DMS153 (cell line): ENCODE measurements around the gene ANGPTL2.
"Not testable (repeated sequence)": the region's sequence is repeated elsewhere in the genome, so short reads cannot be mapped to it uniquely, and the experiment has no call there.

ENCODE experiments used
- DNase-seq: peaks from one replicate; lab custom pipeline; 2025; lab: John Stamatoyannopoulos, UW

Gene ANGPTL2, protein sequence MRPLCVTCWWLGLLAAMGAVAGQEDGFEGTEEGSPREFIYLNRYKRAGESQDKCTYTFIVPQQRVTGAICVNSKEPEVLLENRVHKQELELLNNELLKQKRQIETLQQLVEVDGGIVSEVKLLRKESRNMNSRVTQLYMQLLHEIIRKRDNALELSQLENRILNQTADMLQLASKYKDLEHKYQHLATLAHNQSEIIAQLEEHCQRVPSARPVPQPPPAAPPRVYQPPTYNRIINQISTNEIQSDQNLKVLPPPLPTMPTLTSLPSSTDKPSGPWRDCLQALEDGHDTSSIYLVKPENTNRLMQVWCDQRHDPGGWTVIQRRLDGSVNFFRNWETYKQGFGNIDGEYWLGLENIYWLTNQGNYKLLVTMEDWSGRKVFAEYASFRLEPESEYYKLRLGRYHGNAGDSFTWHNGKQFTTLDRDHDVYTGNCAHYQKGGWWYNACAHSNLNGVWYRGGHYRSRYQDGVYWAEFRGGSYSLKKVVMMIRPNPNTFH

DNA sequence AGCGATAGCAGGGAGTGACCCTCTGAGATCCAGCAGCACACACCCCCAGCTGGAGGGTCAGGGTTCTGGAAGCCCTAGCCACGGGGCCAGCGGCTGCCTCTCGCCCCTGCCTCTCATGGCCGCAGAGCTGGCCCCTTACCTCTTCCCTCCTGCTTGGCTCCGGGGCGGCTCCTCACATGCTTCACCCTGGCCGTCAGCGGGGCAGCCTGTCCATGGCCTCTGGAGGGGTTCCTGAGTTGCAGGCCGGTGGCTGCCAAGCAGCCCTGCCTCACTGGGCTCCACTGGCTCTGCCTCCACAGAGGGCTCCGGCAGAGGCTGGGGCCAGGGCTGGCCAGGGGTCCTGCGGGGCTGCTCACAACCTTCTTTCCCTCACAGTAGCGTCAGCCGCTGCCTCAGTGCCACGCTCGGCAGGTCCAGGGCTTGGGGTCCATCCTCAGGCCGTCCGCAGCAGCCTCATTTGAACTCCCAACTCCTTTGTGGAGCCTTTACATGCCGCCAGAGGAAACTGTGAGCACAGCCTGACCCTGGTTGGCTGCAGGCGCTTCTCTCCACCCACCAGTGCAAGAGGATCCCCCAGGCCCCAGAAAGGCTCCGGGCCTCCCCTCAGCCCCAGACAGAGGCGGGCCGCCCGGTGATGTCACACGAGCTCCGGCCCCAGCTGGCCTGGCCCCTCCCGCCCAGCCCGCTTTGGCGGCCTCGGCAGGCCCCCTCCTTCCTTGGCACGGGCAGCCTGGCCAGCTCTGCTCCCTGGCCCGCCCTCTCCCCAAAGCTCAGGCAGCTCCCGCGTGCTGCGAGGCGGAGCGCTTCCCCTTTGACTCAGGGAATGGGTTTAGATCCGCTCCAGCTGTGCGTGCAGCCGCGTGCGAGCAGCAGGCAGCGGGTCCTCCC, at the start of gene ANGPTL2:
TSS of gene ANGPTL2 (minus strand) at position 460 of the 888 bp plus-strand sequence. CDS start 13,904 bp downstream, outside the sequence.
- peak; percentile 56 for DNase-seq

DNA sequence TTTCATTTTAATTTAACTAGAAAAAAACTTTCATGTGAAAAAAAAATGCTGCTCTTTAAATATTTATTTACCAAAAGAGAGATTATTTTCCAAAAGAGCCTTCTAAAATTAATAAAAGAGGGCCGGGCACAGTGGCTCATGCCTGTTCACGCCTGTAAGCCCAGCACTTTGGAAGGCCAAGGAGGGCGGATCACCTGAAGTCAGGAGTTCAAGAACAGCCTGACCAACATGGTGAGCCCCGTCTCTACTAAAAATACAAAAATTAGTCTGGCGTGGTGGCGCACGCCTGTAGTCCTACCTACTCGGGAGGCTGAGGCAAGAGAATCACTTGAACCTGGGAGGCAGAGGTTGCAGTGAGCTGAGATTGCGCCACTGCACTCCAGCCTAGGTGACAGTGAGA, 48.9 kb upstream of the ANGPTL2 start:
- not testable (repeated sequence) for DNase-seq

DNA sequence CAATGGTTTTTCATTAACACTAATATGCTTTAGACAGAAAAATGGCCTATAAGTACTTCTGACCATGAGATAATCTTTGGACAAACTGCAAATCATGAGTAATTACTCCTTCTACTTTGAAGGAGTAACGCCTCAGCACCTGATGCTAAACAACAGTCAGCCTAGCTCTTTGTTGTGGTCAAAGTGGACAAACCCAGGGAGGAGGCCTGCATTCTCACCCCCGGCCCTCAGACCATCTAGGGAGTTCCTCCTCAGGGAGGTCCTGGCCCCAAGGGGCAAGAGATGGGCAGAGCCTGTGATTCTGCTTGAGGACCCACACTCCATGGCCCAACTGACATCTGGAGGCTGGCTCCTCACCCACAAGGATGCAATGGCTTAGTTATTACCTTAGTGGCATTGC, 48.2 kb upstream of the ANGPTL2 start:
- no peak for DNase-seq

DNA sequence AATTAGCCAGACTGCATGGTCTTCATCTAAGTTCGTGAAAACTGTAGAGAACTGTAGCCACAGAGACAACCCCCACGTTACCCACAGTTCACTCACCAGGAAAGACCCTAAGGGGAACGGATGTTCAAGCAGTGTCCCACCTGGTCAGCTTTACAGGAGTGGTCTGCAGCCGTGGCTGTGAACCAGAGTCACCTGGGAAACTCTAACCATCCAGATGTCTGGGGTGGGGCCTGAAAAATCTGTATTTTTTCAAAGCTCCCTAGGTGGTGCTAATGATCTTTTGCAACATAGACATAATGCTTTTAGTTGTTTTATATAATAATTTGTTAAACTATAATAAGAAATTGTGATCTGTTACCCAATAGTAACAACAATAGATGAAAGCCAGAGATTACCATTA, 47.7 kb upstream of the ANGPTL2 start:
- no peak for DNase-seq

DNA sequence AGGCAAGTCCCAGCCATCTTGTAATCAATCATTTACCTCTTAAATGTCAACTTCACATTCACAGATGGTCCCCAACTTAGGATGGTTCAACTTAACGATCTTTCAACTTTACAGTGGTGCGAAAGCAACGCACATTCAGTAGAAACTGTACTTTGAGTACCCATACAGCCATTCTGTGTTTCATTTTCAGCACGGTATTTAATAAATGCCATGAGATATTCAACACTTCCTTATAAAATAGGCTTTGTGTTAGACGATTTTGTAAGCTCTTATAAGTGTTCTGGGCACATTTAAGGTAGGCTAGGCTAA, 47.1 kb upstream of the ANGPTL2 start:
- DNase-seq = no peak

DNA sequence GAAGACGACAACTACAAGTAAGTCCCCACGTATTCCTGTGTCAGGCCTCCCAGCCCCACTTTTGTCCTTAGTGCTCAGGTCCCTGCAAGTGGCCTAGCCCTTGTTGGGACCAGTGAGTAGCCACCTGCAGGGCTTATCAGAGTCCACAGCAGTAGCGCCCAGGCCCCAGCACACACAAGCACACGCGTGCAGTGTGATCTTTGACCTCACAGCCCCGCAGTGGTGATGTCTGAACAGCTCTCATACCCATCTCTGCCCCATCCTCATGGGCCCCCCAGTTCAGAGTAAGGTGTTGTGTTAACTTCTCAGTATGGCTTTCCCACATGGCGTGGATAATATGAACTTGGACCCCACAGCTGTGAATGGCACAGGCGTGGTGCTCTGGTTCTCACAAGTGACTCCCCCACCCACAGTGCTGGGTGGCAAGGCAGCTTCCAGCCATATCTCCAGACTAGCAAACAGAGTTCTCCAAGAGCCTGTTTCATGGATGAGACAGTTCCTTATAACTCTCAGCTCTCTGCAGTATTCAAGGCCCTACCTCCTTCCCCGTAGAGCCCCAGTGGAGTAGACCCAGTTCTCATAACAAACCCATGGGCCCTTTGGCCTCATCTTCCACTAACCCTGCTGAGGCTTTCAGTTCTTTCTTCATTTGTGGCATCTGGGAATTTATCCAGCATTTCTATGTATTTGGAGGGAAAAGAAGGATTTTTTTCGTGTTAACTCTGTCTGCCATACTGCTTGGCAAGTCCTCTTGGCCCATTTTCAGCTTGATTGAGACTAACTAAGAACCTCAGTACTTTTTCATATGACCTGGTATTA, 46.5 kb upstream of the ANGPTL2 start:
- DNase-seq = no peak

DNA sequence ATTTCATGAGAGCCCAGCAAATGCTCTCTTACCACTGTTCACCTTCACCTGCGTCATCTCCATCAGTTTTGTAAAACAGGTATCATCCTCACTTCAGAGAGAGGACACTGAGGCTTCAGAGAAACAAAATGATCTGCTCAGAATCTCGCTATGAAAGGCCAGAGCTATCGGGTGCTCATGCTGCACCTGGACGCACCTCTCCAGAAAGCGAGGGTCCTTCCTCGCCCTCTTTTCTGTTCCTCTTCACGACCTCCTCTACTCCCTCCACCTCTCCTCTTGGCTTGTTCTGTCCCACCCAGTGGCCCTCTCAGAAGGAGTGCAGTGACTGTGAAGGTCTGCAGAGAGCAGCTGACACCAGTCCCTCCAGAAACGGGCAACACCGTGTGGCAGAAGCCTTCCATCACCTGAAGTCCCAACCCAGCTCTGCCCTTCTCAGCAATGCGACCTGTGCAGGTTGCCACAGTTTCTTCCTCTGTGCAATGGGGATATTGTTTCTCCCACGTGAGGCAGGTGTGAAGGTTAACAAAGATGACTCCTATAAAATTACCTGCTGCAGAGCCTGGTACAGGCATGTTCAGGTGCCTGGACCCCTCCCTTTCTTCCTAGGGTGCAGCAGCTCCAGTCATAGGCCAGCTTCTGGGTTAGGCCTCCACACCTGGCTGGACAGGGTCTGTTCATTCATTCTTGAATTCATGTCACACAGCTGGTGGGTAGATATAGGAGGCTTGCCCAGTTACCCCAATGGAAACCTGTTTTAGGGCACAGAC, 45.3 kb upstream of the ANGPTL2 start:
- DNase-seq = no peak

DNA sequence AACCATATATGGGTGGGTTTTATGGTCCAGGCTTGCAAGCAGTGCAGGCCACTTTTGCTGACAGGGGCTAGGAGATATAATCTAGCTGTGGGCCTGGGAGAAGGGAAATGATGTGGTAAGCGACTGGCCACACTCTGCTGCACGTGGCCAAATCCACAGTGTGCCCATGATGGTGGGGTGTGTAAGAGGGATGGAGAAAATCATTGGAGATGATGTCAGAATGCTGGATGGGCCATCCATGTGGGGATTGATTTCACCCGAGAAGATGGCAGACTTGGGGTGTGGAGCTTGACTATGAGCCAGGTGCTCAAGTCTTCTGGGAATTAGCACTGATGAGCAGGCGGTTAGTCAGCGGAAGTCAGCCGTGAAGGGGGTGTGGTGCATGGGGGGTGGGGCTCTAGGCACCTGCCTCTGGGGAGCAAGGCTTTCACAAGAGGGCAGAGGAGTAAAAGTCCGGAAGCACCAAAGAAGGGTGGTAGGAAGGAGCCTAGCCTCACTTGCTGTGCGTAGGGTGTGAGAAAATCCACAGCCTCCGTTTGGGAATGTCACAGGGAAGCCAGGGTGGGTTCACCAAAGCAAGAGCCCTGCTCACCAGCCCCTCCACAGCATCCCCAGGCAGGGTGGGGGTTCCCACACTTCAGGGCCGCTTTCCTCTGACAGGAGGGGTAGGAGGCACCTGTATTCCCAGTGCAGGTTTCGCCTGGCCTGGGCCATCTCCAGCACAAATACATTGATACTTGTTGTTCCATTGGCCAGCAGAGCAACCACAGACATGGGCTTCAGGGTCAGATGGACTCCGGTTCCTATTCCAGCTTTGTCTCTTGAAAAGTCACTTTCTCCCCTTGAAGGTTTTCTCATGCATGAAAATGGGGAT, 44.5 kb upstream of the ANGPTL2 start:
- DNase-seq = no peak

DNA sequence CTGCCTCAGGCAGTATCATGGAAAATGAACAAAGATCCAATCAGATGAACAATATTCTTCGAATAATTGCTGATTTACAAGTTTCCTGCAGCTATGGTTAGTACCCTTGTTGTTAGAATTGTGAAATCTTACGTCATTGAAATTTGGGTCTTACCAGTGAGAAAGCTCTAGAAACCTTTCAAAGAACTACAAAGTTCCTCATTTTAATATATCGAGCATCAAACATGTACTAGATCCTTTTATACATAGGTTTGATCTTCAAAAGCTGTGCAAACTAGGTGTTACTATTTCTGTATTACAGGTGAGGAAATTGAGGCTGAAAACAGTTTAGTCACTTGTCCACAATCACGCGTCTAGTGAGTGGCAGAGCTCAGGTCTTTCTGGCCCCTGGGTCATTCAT, 43.7 kb upstream of the ANGPTL2 start:
- DNase-seq = no peak

DNA sequence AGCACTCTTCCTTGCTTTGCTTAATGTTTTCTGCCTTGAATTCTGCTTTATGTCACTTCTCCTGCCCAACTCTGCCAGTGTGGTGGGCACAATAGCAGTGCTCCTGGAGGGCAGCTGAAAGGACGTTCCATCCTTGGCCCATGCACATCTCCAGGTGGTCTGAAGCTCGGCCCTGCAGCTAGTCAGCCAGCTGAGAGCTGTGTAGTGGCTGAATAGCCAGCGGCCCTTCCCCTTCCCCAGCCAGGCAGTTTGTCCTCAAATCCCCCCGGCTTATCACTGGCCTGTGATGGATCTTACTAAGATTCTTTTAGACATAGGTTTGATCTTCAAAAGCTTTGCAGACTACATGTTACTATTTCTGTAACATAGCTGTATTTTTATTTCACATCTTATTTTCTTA, 42.7 kb upstream of the ANGPTL2 start:
- no peak for DNase-seq

DNA sequence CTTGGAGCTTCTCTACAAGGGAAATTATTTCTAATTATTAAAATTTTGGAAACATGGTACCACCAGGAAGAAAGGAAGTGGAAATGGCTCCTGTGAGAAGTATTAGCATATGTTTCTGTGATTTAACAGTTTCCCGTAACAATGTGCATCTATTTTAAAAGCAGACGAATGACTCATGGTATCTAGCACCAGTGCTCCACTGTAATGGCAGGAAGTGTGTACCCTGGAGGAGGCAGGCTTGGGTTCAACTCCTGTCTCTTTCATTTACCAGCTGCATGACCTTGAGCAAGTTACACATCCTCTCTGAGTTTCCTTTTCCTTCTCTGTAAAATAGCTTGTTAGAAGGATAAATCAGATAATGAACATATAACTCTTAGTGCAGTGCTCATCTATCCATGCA, 41.0 kb upstream of the ANGPTL2 start:
- DNase-seq = no peak

DNA sequence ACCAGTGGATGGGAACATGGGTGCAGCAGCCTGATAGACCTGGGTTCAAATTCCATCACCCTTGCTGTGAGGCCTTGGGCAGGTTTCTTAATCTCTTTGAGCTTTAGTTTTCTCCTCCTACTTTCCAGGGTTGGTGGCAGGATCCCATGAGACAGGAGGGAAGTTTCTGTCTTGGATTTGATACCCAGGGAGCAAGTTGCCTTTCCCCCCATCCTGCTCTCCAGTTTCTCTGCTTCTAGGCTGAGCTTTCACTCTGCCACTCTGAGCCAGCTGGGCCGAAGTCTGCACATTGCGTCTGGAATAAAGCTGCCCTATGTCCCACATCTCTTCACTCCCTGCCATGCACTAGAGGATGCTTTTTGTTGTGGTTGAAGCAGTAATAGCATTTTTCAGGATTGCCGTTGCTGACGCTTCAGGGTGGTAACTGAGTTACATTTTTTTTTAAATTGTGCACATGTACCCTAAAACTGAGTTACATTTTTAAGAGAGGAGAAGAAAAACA, 40.5 kb upstream of the ANGPTL2 start:
- DNase-seq = no peak

DNA sequence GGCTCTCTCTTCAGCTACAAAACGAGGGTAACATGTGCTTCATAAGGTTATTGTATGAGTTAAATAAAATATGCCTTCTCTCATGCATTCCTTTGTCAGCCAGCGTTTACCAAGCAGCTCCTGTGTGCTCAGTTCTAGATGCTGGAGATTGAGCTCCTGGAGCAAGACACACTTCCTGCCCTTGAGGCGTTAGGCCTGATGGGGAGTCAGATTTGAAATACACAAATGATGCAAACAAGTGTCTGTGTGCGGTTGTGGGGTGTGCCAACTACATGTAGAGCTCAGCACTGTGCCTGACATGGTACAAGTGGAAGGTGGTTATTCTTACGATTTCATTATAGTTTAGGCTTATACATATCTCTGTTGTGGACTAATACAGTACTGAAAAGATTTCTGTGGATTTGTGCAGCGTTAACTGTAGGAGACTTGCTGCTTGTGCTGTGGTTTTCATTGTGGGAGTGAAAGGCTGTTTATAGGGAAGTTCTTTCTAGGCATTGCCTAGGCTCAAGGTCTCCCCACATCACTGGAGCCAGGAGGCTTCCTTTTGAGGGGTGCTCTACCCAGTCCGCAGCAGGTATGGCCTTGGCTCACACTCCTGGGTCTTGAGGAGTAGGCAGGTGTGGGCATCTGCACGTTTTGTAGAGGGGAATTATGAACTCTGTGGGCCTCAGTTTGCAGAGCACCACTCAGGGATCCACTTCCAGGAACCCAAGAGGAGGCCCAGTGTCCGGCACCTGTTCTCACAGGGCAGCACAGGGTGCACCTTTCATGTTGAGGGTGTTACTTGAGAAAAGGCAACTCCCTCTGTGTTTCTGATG, 39.8 kb upstream of the ANGPTL2 start:
- DNase-seq = no peak

DNA sequence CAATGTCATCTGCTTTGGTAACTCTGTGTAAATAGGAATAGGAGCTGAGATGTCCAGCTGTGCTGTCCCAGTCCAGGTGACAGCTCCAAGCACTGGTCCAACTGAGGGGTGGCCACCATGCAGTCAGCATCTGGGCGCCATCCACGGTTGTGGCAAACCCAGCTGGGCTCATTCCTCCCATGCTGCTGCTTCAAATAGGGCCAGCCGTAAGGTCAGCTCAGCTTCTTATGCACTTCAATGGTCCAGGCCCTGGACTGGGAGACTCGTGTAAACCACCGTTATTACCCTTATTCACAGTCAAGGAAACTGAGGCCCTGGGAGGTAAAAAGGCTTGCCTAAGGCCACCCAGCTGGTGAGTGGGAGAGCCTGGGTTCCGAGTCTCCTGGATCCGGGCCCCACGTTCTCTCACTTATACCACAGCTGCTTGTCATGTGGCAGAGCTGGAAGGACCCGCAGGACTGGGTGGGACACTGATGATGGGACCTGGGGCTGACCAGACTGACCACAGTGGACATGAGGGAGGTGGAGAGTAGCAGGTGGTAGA, 38.7 kb upstream of the ANGPTL2 start:
- no peak for DNase-seq

DNA sequence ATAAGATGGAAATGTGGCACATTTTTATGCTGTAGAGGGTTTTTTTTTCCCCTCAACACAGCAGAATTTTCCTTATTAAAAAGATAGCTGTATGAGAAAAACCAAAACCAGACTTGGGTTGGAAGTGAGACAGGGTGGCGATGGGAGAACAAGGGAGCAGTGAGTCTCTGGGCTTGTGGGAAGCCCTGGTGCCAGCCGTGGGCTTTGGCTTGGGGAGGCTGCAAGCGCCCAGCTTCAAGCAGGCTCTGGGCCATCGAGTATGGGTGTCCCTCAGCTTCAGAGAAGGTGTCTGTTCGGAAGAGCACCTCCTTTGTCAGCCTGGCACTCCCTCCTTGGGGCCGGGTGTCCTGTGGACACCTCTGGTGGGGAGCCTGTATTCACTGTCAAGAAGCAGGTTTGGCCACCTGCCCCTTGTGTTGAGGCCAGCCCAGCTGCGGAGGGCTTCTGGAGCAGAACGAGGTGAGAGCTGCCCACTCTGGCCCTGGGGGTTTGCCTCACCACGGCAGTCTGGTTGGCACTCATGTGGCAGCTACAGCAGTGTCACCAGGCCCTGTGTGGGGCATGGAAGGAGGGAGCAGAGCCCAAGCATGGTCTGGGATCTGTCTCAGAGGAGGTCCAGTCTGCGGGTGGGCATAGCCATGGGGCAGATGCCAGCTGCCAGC, 37.6 kb upstream of the ANGPTL2 start:
- no peak for DNase-seq

DNA sequence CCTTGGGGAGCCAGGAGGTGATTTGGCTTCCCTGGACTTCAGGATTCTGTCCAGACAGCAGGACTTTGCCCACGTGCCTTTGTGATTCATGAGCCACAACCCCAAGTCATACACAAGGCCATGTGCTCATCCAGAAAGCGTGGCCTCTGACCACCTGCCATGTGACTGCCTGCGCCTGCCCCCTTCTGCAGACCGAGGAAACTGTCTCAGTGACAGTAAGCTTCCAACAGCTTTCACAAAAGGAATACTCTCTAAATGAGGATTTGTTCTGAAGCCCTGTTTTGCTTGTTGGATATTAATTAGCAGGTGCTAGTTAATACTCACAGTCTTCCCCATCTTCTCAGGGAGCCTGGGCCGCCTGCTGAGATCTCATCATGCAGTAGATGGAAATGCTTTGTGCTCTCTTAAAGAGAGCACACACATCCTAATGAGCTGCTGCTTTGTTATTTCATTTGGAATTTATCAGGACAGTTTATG, 36.9 kb upstream of the ANGPTL2 start:
- DNase-seq = no peak

DNA sequence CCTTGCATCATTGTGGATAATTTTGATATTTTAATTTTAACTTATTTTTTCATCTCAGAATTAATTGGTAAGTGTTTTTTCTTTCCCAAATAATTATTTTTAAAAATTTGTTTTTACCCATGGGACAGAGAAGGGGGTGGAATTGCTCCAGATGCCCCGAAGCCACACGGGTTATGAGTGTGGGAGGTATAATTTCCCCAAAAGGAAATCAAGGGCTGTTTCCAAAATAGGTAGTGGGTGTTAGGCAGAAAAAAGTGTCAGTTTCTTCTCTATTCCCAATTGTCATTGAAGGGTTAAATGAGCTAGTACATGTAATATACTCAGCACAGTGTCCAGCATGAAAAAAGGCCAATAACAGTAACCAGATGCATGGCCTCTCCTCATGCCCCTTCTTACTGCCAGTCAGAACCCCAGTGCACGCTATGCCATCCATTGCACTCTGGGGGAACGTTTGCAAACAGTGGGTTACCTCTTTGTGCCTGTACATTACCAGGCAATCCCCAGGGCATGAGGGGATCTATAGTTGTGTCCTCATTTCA, 36.4 kb upstream of the ANGPTL2 start:
- no peak for DNase-seq

DNA sequence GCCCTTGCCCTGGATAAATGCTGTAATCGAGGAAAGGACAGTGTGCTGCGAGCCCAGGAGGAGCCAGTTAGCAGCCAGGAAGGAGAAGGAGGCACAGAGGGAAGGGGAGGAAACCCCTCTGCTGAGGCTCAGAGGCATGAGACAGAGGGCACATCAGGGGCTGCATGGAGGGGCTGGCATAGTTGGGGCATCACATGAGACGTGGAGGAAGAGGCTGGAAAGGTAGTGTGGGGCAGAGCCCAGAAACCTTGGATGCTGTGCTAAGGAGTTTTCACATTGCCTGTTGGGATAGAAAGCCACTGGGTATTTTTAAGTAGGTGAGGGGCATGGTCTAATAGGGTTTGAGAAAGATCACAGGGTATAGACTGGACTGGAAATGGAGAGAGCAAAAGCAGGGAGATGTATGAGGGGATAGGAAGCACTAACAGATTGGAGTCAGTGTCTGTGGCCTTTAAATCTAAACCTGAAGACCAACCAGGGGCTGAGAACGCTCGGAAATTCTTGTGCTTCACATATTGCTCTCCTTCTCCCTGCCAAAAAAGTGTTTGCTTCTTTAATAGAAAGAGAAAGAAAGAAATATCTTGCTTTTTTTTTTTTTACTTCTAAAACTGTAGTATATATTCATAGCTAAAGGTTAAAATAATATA, 33.0 kb upstream of the ANGPTL2 start:
- no peak for DNase-seq
